ENCODE results near the gene PLA2G5.

DNA sequence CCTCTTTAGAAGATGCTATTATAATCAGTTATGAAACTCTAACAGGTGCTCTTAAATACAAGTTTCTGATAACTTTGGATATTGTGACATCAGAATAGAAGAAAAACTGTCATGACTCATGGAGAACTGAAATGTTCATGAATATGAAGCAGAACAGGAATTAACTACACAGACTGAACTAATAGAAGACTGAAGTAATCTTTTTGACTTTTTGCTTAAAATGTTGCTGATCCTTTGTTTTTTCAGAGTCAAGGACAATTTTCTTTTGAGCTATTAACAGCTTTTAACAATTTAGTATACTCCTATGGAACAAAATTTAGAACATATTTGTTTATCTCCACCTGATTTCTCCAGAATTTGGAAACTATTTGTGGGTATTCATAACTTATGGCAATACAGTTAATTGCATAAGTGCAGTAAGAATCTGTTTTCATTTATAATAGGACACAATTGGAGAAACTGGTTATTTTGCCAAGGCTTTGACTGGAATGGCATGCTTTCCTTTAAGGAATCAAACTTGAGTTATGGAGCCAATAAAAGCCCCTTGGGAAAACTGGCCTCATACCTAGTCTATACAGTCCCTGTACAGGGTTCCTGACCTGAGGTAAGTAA, 18.7 kb upstream of the PLA2G5 start:
- TF ChIP-seq, protein P1, sequence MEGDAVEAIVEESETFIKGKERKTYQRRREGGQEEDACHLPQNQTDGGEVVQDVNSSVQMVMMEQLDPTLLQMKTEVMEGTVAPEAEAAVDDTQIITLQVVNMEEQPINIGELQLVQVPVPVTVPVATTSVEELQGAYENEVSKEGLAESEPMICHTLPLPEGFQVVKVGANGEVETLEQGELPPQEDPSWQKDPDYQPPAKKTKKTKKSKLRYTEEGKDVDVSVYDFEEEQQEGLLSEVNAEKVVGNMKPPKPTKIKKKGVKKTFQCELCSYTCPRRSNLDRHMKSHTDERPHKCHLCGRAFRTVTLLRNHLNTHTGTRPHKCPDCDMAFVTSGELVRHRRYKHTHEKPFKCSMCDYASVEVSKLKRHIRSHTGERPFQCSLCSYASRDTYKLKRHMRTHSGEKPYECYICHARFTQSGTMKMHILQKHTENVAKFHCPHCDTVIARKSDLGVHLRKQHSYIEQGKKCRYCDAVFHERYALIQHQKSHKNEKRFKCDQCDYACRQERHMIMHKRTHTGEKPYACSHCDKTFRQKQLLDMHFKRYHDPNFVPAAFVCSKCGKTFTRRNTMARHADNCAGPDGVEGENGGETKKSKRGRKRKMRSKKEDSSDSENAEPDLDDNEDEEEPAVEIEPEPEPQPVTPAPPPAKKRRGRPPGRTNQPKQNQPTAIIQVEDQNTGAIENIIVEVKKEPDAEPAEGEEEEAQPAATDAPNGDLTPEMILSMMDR (IDR thresholded peaks at IDR 0.05) = no peak
- no peak for TF ChIP-seq POLR2A (IDR thresholded peaks at IDR 0.05)
